Aorta (tissue), 5 donors: ENCODE results near the gene H1-8. TPM values are rescaled to one million over a fixed set of nuclear protein-coding genes. Genes with fewer than 3 reads are reported as not detected.

Source experiments
- ATAC-seq: fragments of 200-7000 bp; cut with Tn5 transposase; one replicate; pipeline ENCODE4 v1.9.1; 2022; ENCODE audit warnings: moderate library complexity; ENCODE audit not compliant: low FRiP score
- DNase-seq, 2 donors: peaks; one replicate each; pipeline ENCODE4 v3.0.0-alpha.2; 2020
- H3K27ac ChIP-seq, 2 donors: one replicate each; pipeline ENCODE4 v1.5.1; 2013; ENCODE audit warnings: low read length in 2 of 2, mild to moderate bottlenecking in 2 of 2, moderate library complexity in 2 of 2, control low read depth in 1 of 2, inconsistent platforms in 1 of 2, low read depth in 1 of 2
- H3K27me3 ChIP-seq, 2 donors: one replicate each; pipeline ENCODE4 v1.6.1; 2013; ENCODE audit warnings: control low read depth in 1 of 2, low read length in 1 of 2, mild to moderate bottlenecking in 1 of 2, moderate library complexity in 1 of 2; ENCODE audit not compliant: insufficient read depth in 2 of 2, control insufficient read depth in 1 of 2
- H3K36me3 ChIP-seq, 2 donors: one replicate each; pipeline ENCODE4 v1.6.1; 2013; ENCODE audit warnings: control low read depth in 1 of 2, low read length in 1 of 2, mild to moderate bottlenecking in 1 of 2; ENCODE audit not compliant: insufficient read depth in 2 of 2, control insufficient read depth in 1 of 2
- H3K4me1 ChIP-seq, 2 donors: one replicate each; pipeline ENCODE4 v1.6.1; 2013; ENCODE audit warnings: low read length in 2 of 2, control low read depth in 1 of 2, mild to moderate bottlenecking in 1 of 2, moderate library complexity in 1 of 2; ENCODE audit not compliant: insufficient read depth in 2 of 2, control insufficient read depth in 1 of 2
- H3K4me3 ChIP-seq, 2 donors: one replicate each; pipeline ENCODE4 v1.5.1; 2013; ENCODE audit warnings: low read length in 2 of 2, control low read depth in 1 of 2, mild to moderate bottlenecking in 1 of 2
- H3K9me3 ChIP-seq: one replicate; pipeline ENCODE4 v1.6.1; 2013; ENCODE audit warnings: mild to moderate bottlenecking, low read length; ENCODE audit not compliant: control insufficient read depth
- WGBS, 2 donors: extraction: QIAGEN DNeasy Blood & Tissue Kit; methylation state at CpG; one replicate each; pipeline ENCODE4 v1.1.7; 2013; 5-methylcytosine and 5-hydroxymethylcytosine counted together
- intact Hi-C, 2 donors: fragments of 100-400 bp; cut with DNase I; formaldehyde crosslinking; loops; one replicate each; pipeline versions ENCODE4 v1.14.2 to v1.15.0; 2022
- polyA plus RNA-seq, 2 donors: library from polyadenylated mRNA; stranded (reverse); fragments of 200-250 nt; gene quantifications; one replicate each; pipeline ENCODE4 v1.2.3, GENCODE V29; 2013
- total RNA-seq, 2 donors: library from RNA; stranded (reverse); fragmentation: NEBNext Ultra II Directional; extraction: Animal tissue kit (Norgen Biotek cat#: 25700); gene quantifications; one replicate each; pipeline ENCODE4 v1.2.1, GENCODE V29; 2021
- donor health status: healthy with polysubstance abuse.
- donor health status: Bipolar disorder and iron deficiency.
- donor health status: DM: no; HTN: no; CAD: no.
- donor health status: DM: no; HTN: no; CAD: no.
- donor health status: DM: yes; HTN: yes; CAD: no.

The H1-8 gene
- total and polyA plus RNA-seq, 4 donors, result not detected

DNA sequence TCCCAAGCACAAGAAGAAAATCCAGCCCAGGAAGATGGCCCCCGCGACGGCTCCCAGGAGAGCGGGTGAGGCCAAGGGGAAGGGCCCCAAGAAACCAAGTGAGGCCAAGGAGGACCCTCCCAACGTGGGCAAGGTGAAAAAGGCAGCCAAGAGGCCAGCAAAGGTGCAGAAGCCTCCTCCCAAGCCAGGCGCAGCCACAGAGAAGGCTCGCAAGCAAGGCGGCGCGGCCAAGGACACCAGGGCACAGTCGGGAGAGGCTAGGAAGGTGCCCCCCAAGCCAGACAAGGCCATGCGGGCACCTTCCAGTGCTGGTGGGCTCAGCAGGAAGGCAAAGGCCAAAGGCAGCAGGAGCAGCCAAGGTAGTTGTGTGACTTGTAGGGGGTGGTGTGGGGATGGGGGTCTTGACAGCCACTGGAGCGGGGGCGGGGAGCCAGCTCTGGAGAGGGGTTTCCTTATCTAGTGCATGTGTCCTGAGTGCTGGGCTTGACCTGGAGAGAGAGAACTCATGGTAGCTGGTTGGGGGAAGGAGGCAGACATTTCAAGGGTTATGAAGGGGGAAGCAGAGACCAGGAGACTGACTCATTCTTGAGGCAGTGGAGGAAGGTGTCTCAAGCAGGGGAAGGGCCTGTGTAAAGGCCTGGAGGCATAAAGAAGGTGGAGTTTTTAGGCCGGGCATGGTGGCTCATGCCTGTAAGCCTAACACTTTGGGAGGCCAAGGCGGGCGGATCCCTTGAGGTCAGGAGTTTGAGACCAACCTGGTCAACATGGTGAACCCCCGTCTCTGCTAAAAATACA, 6.2 kb downstream of the H1-8 start:
- Histone ChIP-seq H3K36me3 (no peaks in the 10 kb centered on the region), H3K9me3 (no peaks in the 10 kb centered on the region), H3K4me1 (no peaks in the 10 kb centered on the region), H3K4me3 (no peak overlapping the region), H3K27ac (no peak overlapping the region), H3K27me3 (no peaks in the 10 kb centered on the region)
- ATAC-seq, result no peak
- intact Hi-C loops, result no loop called here
- no peak for DNase-seq
- WGBS, 2 donors, result 91 to 94% methylated on average over 18 of the region's 18 CpGs

DNA sequence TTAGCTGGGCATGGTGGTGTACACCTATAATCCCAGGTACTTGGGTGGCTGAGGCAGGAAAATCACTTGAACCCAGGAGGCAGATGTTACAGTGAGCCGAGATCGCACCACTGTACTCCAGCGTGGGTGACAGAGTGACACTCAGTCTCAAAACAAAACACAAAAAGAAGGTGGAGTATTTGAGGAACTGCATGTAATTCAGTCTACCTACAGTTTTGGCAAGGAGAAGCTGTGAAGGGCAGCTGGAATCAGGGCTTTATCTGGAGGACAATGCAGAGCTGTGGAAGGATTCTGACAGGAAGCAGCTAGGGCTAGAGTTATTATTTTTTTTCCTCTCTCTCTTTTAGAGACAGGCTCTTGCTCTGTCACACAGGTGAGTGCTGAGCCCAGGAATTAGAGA, 6.8 kb downstream of the H1-8 start:
- Histone ChIP-seq H3K36me3 (no peaks in the 10 kb centered on the region), H3K9me3 (no peaks in the 10 kb centered on the region), H3K4me1 (no peaks in the 10 kb centered on the region), H3K27me3 (no peaks in the 10 kb centered on the region), H3K4me3 (no peak overlapping the region), H3K27ac (no peak overlapping the region)
- intact Hi-C loops, result no loop called here
- WGBS, 2 donors, result 91 to 92% methylated on average over 3 of the region's 3 CpGs
- ATAC-seq (no peak), DNase-seq (no peak)

DNA sequence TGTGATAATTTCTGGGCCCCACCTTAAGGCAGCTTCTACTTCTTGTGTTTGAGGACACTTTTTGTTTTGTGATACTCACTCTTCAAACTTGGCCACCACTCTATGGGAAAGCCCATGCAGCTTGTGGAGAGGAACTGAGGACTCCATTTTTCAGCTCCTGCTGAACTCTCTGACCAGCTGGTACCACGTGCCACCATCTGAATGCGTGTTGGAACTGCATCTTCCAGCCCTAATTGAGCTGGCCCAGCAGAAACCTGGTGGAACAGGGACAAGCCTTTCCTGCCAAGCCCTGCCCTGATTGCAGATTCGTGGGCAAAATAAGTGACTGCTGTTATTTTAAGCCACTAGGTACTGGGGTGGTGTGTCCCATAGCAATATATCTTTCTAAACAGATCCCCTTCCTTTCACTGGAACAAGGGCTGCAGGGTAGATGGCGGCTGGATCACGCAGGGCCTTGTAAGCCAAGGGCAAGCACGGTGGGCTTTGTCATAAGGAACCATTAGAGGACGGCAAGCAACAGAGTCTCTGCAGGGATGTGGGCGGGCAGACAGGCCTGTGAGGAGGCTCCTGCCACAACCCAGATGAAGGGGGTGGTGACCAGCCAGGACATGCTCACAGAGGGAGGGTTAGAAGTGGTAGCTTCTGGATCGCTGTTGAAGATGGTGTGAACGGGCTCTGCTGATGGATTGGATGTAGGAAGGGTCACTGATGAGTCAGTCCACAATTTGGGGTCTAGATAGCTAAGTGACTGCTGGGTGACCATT, 9.5 kb downstream of the H1-8 start:
- DNase-seq (no peak), ATAC-seq (no peak)
- H3K27me3 ChIP-seq, result no peaks in the 10 kb centered on the region
- intact Hi-C loops, result loop anchor here in 1 of 2 donors (2.0 kb wide), 1 partner anchor 48 kb away; no protein-coding TSS in a partner anchor
- H3K4me1 ChIP-seq, result no peaks in the 10 kb centered on the region
- no peaks in the 10 kb centered on the region for H3K36me3 ChIP-seq
- H3K9me3 ChIP-seq, result no peaks in the 10 kb centered on the region
- no peak overlapping the region for H3K27ac ChIP-seq
- 56 to 57% methylated on average over 10 of the region's 10 CpGs for WGBS, 2 donors
- no peak overlapping the region for H3K4me3 ChIP-seq

DNA sequence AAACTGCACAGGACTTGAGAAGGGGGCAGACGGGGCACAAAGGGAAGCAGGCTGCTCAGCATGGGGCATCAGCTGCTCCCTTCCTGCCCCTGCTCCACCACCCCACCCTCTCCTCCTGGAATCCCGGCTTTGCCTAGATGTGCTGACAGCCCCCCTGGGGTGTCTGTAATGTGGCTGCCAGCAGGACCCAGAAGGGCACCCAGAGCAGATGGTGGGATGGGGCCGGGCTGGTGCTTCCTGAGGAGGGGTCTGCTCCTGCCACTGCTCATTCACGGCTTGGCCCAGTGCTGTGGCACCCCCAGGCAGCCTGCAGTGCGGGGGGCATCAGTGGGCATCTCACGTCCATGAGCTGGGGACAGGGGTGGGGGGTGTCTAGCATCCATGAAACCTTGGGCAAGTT, 10.2 kb downstream of the H1-8 start:
- ATAC-seq (no peak), DNase-seq (no peak)
- 72 to 74% methylated on average over 6 of the region's 6 CpGs for WGBS, 2 donors
- Histone ChIP-seq H3K9me3 (no peaks in the 10 kb centered on the region), H3K4me1 (no peaks in the 10 kb centered on the region), H3K4me3 (no peak overlapping the region), H3K27ac (no peak overlapping the region), H3K27me3 (no peaks in the 10 kb centered on the region), H3K36me3 (no peaks in the 10 kb centered on the region)
- intact Hi-C loops, result loop anchor here in 1 of 2 donors (2.0 kb wide), 1 partner anchor 48 kb away; no protein-coding TSS in a partner anchor

DNA sequence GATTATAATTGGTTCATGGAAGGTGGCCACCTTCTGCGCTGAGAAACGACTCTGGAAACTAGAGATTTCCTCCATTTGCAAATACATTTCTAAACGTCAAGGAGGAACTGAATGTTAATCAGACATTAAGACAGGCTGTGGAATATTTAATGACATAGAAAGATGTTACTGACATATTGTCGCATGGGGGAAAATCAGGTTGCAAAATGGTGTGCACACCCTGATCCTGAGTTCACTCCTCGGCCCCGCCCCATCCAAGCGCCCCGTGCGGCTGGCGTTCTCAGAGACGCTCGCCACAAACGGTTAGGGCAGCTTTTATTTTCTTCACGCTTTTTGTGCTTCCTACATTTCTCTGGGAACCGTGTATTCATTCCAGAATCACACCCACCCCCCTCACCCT, 10.7 kb downstream of the H1-8 start:
- H3K4me1 ChIP-seq, result no peaks in the 10 kb centered on the region
- no peak for DNase-seq

DNA sequence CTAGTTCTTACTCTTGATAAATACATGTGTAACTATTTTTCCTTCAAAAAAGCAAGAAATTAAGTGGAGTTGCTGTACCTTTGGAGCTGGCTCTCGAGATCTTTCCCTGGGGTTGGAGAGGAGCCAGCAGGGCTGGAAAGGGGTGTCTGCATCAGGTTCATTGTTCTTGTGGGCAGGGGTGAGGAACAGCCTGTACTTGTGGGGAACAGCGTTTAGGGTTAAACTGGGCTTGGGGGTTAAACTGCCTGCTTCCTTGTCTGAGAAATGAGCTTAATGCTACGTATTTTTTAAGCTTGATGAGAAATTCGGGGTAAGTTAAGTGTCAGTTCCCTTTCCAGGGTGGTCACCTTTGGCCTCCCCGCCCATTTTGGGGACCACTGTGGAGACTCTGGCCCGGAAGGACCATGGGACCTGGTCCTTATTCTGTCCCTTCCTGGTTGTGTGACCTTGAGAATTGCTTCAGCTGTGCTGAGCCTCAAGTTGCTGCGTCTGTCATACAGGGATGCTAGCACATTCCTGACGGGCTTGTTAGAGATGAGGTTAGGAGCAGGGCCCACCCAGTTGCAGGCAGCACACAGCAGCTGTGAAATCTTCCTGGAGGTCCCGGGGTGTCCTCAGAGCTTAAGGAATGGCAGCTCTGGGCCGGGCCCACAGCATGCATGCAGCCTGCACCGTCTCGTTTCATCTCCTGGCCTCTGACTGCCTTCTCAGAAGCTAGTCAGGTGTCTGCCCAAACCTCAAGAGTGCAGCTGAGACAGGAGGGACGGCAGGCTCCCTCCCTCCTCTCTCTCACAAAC, 11.6 kb downstream of the H1-8 start:
- H3K27ac ChIP-seq, result no peak overlapping the region
- H3K4me1 ChIP-seq, result no peaks in the 10 kb centered on the region
- H3K27me3 ChIP-seq, result no peaks in the 10 kb centered on the region
- H3K36me3 ChIP-seq, result no peaks in the 10 kb centered on the region
- H3K4me3 ChIP-seq, result no peak overlapping the region
- DNase-seq (no peak), ATAC-seq (no peak)
- intact Hi-C loops, result loop anchor here in 1 of 2 donors (5.0 kb wide), 1 partner anchor 52 kb away; no protein-coding TSS in a partner anchor
- WGBS, 2 donors, result 54 to 60% methylated on average over 13 of the region's 13 CpGs
- no peaks in the 10 kb centered on the region for H3K9me3 ChIP-seq

More for the DNA sequence above, 10.7 kb downstream of the H1-8 start:
- intact Hi-C loops, result loop anchor here in 1 of 2 donors (2.0 kb wide), 1 partner anchor 49 kb away; no protein-coding TSS in a partner anchor
- 70 to 71% methylated on average over 15 of the region's 15 CpGs for WGBS, 2 donors
- Histone ChIP-seq H3K36me3 (no peaks in the 10 kb centered on the region), H3K9me3 (no peaks in the 10 kb centered on the region), H3K27ac (no peak overlapping the region), H3K4me3 (no peak overlapping the region), H3K27me3 (no peaks in the 10 kb centered on the region)
- no peak for ATAC-seq

DNA sequence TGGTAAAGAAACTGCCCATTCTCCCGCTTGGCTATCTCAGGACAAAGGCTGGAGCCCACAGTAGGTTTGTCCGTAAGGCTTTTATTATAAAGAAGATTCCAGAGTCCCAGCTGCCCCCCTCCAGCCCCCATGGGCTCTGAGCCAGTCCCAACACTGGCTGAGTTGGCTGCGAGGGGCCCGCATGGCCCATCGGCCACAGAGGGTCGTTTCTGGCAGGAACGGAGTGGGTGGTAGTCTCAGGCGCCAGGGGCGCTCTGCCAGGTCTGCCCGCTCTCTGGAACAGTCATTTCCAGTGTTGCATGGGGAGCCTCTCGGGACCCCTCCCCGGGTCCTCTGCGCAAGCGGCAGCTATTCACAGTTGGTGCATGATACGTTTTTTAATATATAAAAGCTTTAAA, 12.2 kb downstream of the H1-8 start:
- Histone ChIP-seq H3K27me3 (no peaks in the 10 kb centered on the region), H3K9me3 (no peaks in the 10 kb centered on the region), H3K36me3 (no peaks in the 10 kb centered on the region), H3K4me3 (no peak overlapping the region), H3K4me1 (no peaks in the 10 kb centered on the region), H3K27ac (no peak overlapping the region)
- intact Hi-C loops, result loop anchor here in 1 of 2 donors (5.0 kb wide), 1 partner anchor 53 kb away; no protein-coding TSS in a partner anchor
- ATAC-seq (no peak), DNase-seq (no peak)
- WGBS, 2 donors, result 19 to 31% methylated on average over 15 of the region's 15 CpGs

DNA sequence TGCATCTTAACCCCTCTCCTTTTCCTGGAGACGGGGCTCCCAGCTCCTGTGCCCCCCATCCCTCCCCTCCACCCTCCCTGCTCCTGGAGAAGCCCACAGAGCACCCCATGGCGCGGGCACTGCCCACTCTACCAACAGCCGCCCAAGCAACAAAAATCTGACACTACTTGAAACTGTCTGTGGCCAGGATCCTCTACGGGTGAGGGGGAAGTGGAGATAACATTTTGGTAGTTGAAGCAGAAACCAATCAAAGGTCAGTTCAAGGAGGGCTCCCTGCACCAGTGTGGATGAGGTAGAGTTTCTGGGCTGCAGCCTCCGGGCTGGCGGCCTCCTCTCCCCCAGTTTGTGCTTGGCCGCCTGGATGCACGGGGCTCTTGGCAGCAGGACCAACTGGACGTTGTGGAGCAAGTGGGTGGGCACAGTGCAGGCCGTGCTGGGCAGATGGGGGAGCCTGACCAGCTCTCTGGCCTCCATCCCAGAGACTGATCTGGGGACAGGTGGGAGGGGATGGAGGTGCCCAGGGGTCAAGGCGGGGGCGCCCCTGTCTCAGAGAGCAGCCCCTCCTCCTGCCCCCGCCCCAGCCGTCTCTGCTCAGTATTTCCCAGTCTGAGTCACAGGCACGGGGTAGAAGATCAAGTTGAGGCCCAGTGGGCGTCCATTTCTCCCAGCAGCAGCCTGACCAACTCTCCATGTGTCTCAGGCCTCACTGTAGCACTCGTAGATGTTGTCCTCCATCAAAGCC, 12.8 kb downstream of the H1-8 start:
- no peaks in the 10 kb centered on the region for H3K4me1 ChIP-seq

More for the DNA sequence above, 12.8 kb downstream of the H1-8 start:
- WGBS, 2 donors, result 35 to 46% methylated on average over 18 of the region's 18 CpGs
- no peak overlapping the region for H3K4me3 ChIP-seq
- no peak for ATAC-seq
- H3K9me3 ChIP-seq, result no peaks in the 10 kb centered on the region
- no peak for DNase-seq
- no peak overlapping the region for H3K27ac ChIP-seq
- H3K27me3 ChIP-seq, result no peaks in the 10 kb centered on the region
- no peaks in the 10 kb centered on the region for H3K36me3 ChIP-seq
- intact Hi-C loops, result loop anchor here in 1 of 2 donors (5.0 kb wide), 1 partner anchor 53 kb away; no protein-coding TSS in a partner anchor
